Neuronal stem cell (in vitro differentiated cells): ENCODE results near the gene HES7.

Experiments used
- DNase-seq: peaks from one replicate; pipeline ENCODE4 v3.0.0-alpha.2; 2013; ENCODE audit warnings: low spot score
- H2AFZ ChIP-seq: one replicate; pipeline ENCODE4 v1.6.1; 2013; ENCODE audit warnings: mild to moderate bottlenecking, low read length, inconsistent platforms
- H2AK5ac ChIP-seq: 2 replicates; pipeline ENCODE4 v1.6.1; 2013; ENCODE audit warnings: low read depth, mild to moderate bottlenecking, inconsistent platforms, low read length, moderate library complexity, mixed read lengths
- H2BK120ac ChIP-seq: 2 replicates; pipeline ENCODE4 v1.6.1; 2013; ENCODE audit warnings: low read depth, mild to moderate bottlenecking, inconsistent platforms, low read length, moderate library complexity, mixed read lengths
- H2BK12ac ChIP-seq: one replicate; pipeline ENCODE4 v1.6.1; 2013; ENCODE audit warnings: low read length, inconsistent platforms
- H2BK15ac ChIP-seq: 2 replicates; pipeline ENCODE4 v1.6.1; 2013; ENCODE audit warnings: mild to moderate bottlenecking, low read length, inconsistent platforms, mixed read lengths
- H2BK5ac ChIP-seq: one replicate; pipeline ENCODE4 v1.6.1; 2013; ENCODE audit warnings: inconsistent platforms, mild to moderate bottlenecking, low read length, moderate library complexity
- H3K14ac ChIP-seq: one replicate; pipeline ENCODE4 v1.6.1; 2013; ENCODE audit warnings: low read length, inconsistent platforms
- H3K18ac ChIP-seq: 2 replicates; pipeline ENCODE4 v1.6.1; 2013; ENCODE audit warnings: low read length, inconsistent platforms
- H3K23ac ChIP-seq: 2 replicates; pipeline ENCODE4 v1.6.1; 2013; ENCODE audit warnings: low read depth, mild to moderate bottlenecking, mixed read lengths, low read length, inconsistent platforms; ENCODE audit not compliant: poor library complexity
- H3K27ac ChIP-seq: replicated peaks from 3 replicates; pipeline ENCODE4 v1.5.1; 2013; ENCODE audit warnings: low read length, inconsistent platforms
- H3K27me3 ChIP-seq, 3 experiments: 2 replicates each; pipeline ENCODE4 v1.6.1; 2013; ENCODE audit warnings: low read length in 3 of 3, mild to moderate bottlenecking in 2 of 3, inconsistent platforms in 1 of 3, low read depth in 1 of 3, mixed read lengths in 1 of 3, moderate library complexity in 1 of 3; ENCODE audit not compliant: control insufficient read depth in 3 of 3, insufficient read depth in 3 of 3
- H3K36me3 ChIP-seq, 2 donors: replicated peaks in 1 of 2; 2 replicates each; pipeline ENCODE4 v1.6.1; 2013; ENCODE audit warnings: low read length in 2 of 2; ENCODE audit not compliant: control insufficient read depth in 2 of 2, insufficient read depth in 2 of 2
- H3K4ac ChIP-seq: 2 replicates; pipeline ENCODE4 v1.6.1; 2013; ENCODE audit warnings: inconsistent platforms, mild to moderate bottlenecking, low read length, moderate library complexity
- H3K4me1 ChIP-seq, 2 donors: 1 replicate in 1 of 2; 2 replicates in 1 of 2; pipeline ENCODE4 v1.6.1; 2013; ENCODE audit warnings: low read length in 2 of 2, low read depth in 1 of 2; ENCODE audit not compliant: control insufficient read depth in 2 of 2, insufficient read depth in 1 of 2
- H3K4me2 ChIP-seq: one replicate; pipeline ENCODE4 v1.6.1; 2013; ENCODE audit warnings: mild to moderate bottlenecking, low read length, inconsistent platforms; ENCODE audit not compliant: insufficient read depth, poor library complexity, severe bottlenecking
- H3K4me3 ChIP-seq, 2 donors: 2 replicates each; pipeline ENCODE4 v1.5.1; 2013; ENCODE audit warnings: low read length in 2 of 2, mild to moderate bottlenecking in 2 of 2, inconsistent platforms in 1 of 2, moderate library complexity in 1 of 2
- H3K79me1 ChIP-seq: one replicate; pipeline ENCODE4 v1.6.1; 2013; ENCODE audit warnings: low read depth, mild to moderate bottlenecking, inconsistent platforms, low read length, moderate library complexity
- H3K9ac ChIP-seq: one replicate; pipeline ENCODE4 v1.6.1; 2013; ENCODE audit warnings: mild to moderate bottlenecking, low read depth, low read length, inconsistent platforms; ENCODE audit not compliant: poor library complexity
- H3K9me3 ChIP-seq, 2 donors: replicated peaks in 1 of 2; 2 replicates each; pipeline versions ENCODE3 to v1.6.1; 2013; ENCODE audit warnings: low read length in 2 of 2, mild to moderate bottlenecking in 2 of 2, inconsistent platforms in 1 of 2, low read depth in 1 of 2, mixed read lengths in 1 of 2, moderate library complexity in 1 of 2; ENCODE audit not compliant: control insufficient read depth in 2 of 2, insufficient read depth in 1 of 2
- H4K8ac ChIP-seq: one replicate; pipeline ENCODE4 v1.6.1; 2013; ENCODE audit warnings: low read depth, mild to moderate bottlenecking, inconsistent platforms, low read length, moderate library complexity
- H4K91ac ChIP-seq: one replicate; pipeline ENCODE4 v1.6.1; 2013; ENCODE audit warnings: low read length, low read depth, mild to moderate bottlenecking, inconsistent platforms; ENCODE audit not compliant: poor library complexity
- WGBS, 2 donors: extraction: QIAGEN DNeasy Blood & Tissue Kit; methylation state at CpG; one replicate each; pipeline ENCODE4 v1.1.7; 2013; ENCODE audit warnings: missing lambda C conversion rate in 2 of 2, mixed read lengths in 1 of 2; ENCODE audit not compliant: insufficient read length in 2 of 2, insufficient replicate concordance in 1 of 2; ENCODE audit errors: extremely low coverage in 2 of 2; 5-methylcytosine and 5-hydroxymethylcytosine counted together

Gene HES7

GRCh38 chr17:8084250-8084649, 39.7 kb downstream of the HES7 start:
- no peak overlapping the region for H2AK5ac ChIP-seq
- no peak overlapping the region for H3K18ac ChIP-seq
- no peak overlapping the region for H3K4me2 ChIP-seq
- H2AFZ ChIP-seq = no peak overlapping the region
- H3K14ac ChIP-seq = no peak overlapping the region
- H3K23ac ChIP-seq = no peak overlapping the region
- no peak overlapping the region for H3K9ac ChIP-seq
- H2BK120ac ChIP-seq = no peak overlapping the region
- H4K91ac ChIP-seq = no peak overlapping the region
- no peak overlapping the region for H4K8ac ChIP-seq
- H3K4me1 ChIP-seq = no peaks in the 10 kb centered on the region
- H3K36me3 ChIP-seq = no peaks in the 10 kb centered on the region
- H3K79me1 ChIP-seq = peaks cover 3% of the 10 kb centered on the region
- no peaks in the 10 kb centered on the region for H3K9me3 ChIP-seq
- H3K27me3 ChIP-seq = peaks cover 4 to 75% (median 21%) of the 10 kb centered on the region in 3 experiments
- no peak overlapping the region for H2BK15ac ChIP-seq
- WGBS, 2 donors = no CpG with 5 or more reads among the region's 6 CpGs
- no peak overlapping the region for H2BK12ac ChIP-seq
- no peak for DNase-seq
- H3K4me3 ChIP-seq = no peak overlapping the region
- H3K27ac ChIP-seq = no peak overlapping the region
- H3K4ac ChIP-seq = peak overlapping the region; percentile 15
- no peak overlapping the region for H2BK5ac ChIP-seq

GRCh38 chr17:8082292-8082691, 41.6 kb downstream of the HES7 start:
- WGBS, 2 donors = no CpG with 5 or more reads among the region's 10 CpGs
- no peak overlapping the region for H2AK5ac ChIP-seq
- H3K36me3 ChIP-seq = no peaks in the 10 kb centered on the region
- H3K14ac ChIP-seq = no peak overlapping the region
- no peak overlapping the region for H4K8ac ChIP-seq
- H3K18ac ChIP-seq = no peak overlapping the region
- no peak overlapping the region for H4K91ac ChIP-seq
- no peak for DNase-seq
- H3K9ac ChIP-seq = no peak overlapping the region
- peaks cover 4 to 77% (median 30%) of the 10 kb centered on the region in 3 experiments for H3K27me3 ChIP-seq
- H3K79me1 ChIP-seq = peaks cover 3% of the 10 kb centered on the region
- H3K4ac ChIP-seq = no peak overlapping the region
- no peak overlapping the region for H2BK15ac ChIP-seq
- no peak overlapping the region for H3K4me2 ChIP-seq
- no peak overlapping the region for H2BK12ac ChIP-seq
- H2BK5ac ChIP-seq = no peak overlapping the region
- no peak overlapping the region for H3K27ac ChIP-seq
- H3K23ac ChIP-seq = no peak overlapping the region
- no peaks in the 10 kb centered on the region for H3K9me3 ChIP-seq
- H3K4me3 ChIP-seq = no peak overlapping the region
- H3K4me1 ChIP-seq = no peaks in the 10 kb centered on the region
- no peak overlapping the region for H2BK120ac ChIP-seq
- H2AFZ ChIP-seq = no peak overlapping the region

GRCh38 chr17:8081876-8082275, 42.0 kb downstream of the HES7 start:
- H3K36me3 ChIP-seq = no peaks in the 10 kb centered on the region

GRCh38 chr17:8080799-8081219, 43.1 kb downstream of the HES7 start:
- H2BK120ac ChIP-seq = no peak overlapping the region
- peak overlapping the region; percentile 67 for H3K23ac ChIP-seq
- H3K4me1 ChIP-seq = no peaks in the 10 kb centered on the region
- H3K79me1 ChIP-seq = peaks cover 3% of the 10 kb centered on the region
- no peak overlapping the region for H3K18ac ChIP-seq
- no peak overlapping the region for H2BK5ac ChIP-seq
- no peak overlapping the region for H4K8ac ChIP-seq
- no peak overlapping the region for H2AFZ ChIP-seq
- no peak overlapping the region for H2BK12ac ChIP-seq
- H2BK15ac ChIP-seq = no peak overlapping the region
- H3K4me3 ChIP-seq = no peak overlapping the region
- H3K27me3 ChIP-seq = peaks cover 4 to 80% (median 38%) of the 10 kb centered on the region in 3 experiments
- H3K4ac ChIP-seq = no peak overlapping the region
- peak overlapping the region; percentile 6 for H3K14ac ChIP-seq
- no CpG with 5 or more reads among the region's 17 CpGs for WGBS, 2 donors
- no peak overlapping the region for H4K91ac ChIP-seq
- no peaks in the 10 kb centered on the region for H3K36me3 ChIP-seq
- H3K9me3 ChIP-seq = no peaks in the 10 kb centered on the region
- H2AK5ac ChIP-seq = peak overlapping the region; percentile 54
- DNase-seq = no peak
- H3K4me2 ChIP-seq = peak overlapping the region; percentile 83
- no peak overlapping the region for H3K9ac ChIP-seq
- no peak overlapping the region for H3K27ac ChIP-seq

More at GRCh38 chr17:8081876-8082275, 42.0 kb downstream of the HES7 start:
- Histone ChIP-seq H3K79me1 (peaks cover 3% of the 10 kb centered on the region), H3K4me3 (no peak overlapping the region), H4K8ac (no peak overlapping the region), H3K18ac (no peak overlapping the region), H3K23ac (no peak overlapping the region), H2AFZ (no peak overlapping the region), H2BK12ac (no peak overlapping the region), H3K14ac (no peak overlapping the region), H3K9ac (no peak overlapping the region), H2BK5ac (no peak overlapping the region), H2AK5ac (no peak overlapping the region), H3K27ac (no peak overlapping the region), H4K91ac (no peak overlapping the region), H3K4me1 (no peaks in the 10 kb centered on the region), H2BK15ac (no peak overlapping the region), H2BK120ac (no peak overlapping the region), H3K4me2 (no peak overlapping the region), H3K27me3 (peaks cover 4 to 78% (median 32%) of the 10 kb centered on the region in 3 experiments), H3K9me3 (no peaks in the 10 kb centered on the region), H3K4ac (no peak overlapping the region)
- DNase-seq = no peak
- WGBS, 2 donors = no CpG with 5 or more reads among the region's 3 CpGs
